Measurements from ENCODE around the gene FHOD3. TPM values are rescaled to one million over a fixed set of nuclear protein-coding genes. Genes with fewer than 3 reads are reported as not detected.

The FHOD3 gene
- total and polyA plus RNA-seq, 2 of the 13 experiments (the other 11 are each of a cell fraction or from before 2014, with no cell fraction given), result 0.07 TPM; not detected in 1

GRCh38 chr18:36493349-36494159, 196.0 kb downstream of the FHOD3 start (continued):
- peak in 1 of 2 experiments; percentile 41; a peak in 1 of 4 replicates for TF ChIP-seq ATF4 (CRISPR knock-in tag; IDR thresholded peaks at IDR 0.05)
- TF ChIP-seq HNF4A (CRISPR knock-in tag; IDR thresholded peaks at IDR 0.05), result peak; percentile 87
- peak; percentile 74 for TF ChIP-seq ZMYM4 (CRISPR knock-in tag; IDR thresholded peaks at IDR 0.05)
- peak; percentile 81; the same call in 1 of the 2 replicates for TF ChIP-seq TRIM24 (CRISPR knock-in tag; IDR thresholded peaks at IDR 0.05)
- no peak for TF ChIP-seq KDM6A (CRISPR knock-in tag; IDR thresholded peaks at IDR 0.05; ENCODE audit: low read depth)
- no peak for TF ChIP-seq GTF2F1 (IDR thresholded peaks at IDR 0.05; ENCODE audit: low read length)
- TF ChIP-seq ZNF660 (CRISPR knock-in tag; IDR thresholded peaks at IDR 0.05; ENCODE audit: borderline replicate concordance, low read depth), result no peak
- 0 out of 2 replicates have a peak, but pooled peaks have one; percentile 44 for TF ChIP-seq WIZ (CRISPR knock-in tag; IDR thresholded peaks at IDR 0.05)
- 0 out of 2 replicates have a peak, but pooled peaks have one; percentile 26 for TF ChIP-seq SALL1 (CRISPR knock-in tag; IDR thresholded peaks at IDR 0.05)
- TF ChIP-seq ZNF557 (CRISPR knock-in tag; IDR thresholded peaks at IDR 0.05), result no peak
- no peak for TF ChIP-seq HNRNPUL1 (IDR thresholded peaks at IDR 0.05; ENCODE audit: low read depth, low read length)
- no peak for TF ChIP-seq BCL3 (CRISPR knock-in tag; IDR thresholded peaks at IDR 0.05)
- peak; percentile 42; the same call in 1 of the 2 replicates for TF ChIP-seq SPEN (CRISPR knock-in tag; IDR thresholded peaks at IDR 0.05; ENCODE audit: low read depth)
- 0 out of 2 replicates have a peak, but pooled peaks have one; percentile 56 for TF ChIP-seq HOMEZ (CRISPR knock-in tag; IDR thresholded peaks at IDR 0.05; ENCODE audit: low read depth)
- no peak for TF ChIP-seq BATF2 (CRISPR knock-in tag; IDR thresholded peaks at IDR 0.05)
- TF ChIP-seq ZNF792 (CRISPR knock-in tag; IDR thresholded peaks at IDR 0.05), result no peak
- peak; percentile 22; the same call in 1 of the 2 replicates for TF ChIP-seq FOXA3 (CRISPR knock-in tag; IDR thresholded peaks at IDR 0.05)
- TF ChIP-seq POLR2A (IDR thresholded peaks at IDR 0.05; ENCODE audit: insufficient read depth in 1 of 2, low read depth in 2 of 2, low read length in 2 of 2), result no peak
- no peak for TF ChIP-seq ZNF382 (CRISPR knock-in tag; IDR thresholded peaks at IDR 0.05; ENCODE audit: borderline replicate concordance)
- TF ChIP-seq ZFP36L1 (CRISPR knock-in tag; IDR thresholded peaks at IDR 0.05), result no peak
- TF ChIP-seq RXRA (CRISPR knock-in tag; IDR thresholded peaks at IDR 0.05), result no peak
- TF ChIP-seq HDAC1 (CRISPR knock-in tag; IDR thresholded peaks at IDR 0.05), result no peak
- no peak for TF ChIP-seq SOX6 (IDR thresholded peaks at IDR 0.05)
- peak; percentile 38 for TF ChIP-seq SOX6 (CRISPR knock-in tag; IDR thresholded peaks at IDR 0.05)
- peak; percentile 77 for TF ChIP-seq MLX (CRISPR knock-in tag; IDR thresholded peaks at IDR 0.05)
- no peak for TF ChIP-seq ONECUT2 (CRISPR knock-in tag; IDR thresholded peaks at IDR 0.05)
- peak; percentile 31; the same call in 1 of the 2 replicates for TF ChIP-seq POGZ (CRISPR knock-in tag; IDR thresholded peaks at IDR 0.05)
- no peak for TF ChIP-seq ETV5 (CRISPR knock-in tag; IDR thresholded peaks at IDR 0.05; ENCODE audit: borderline replicate concordance)

Measured in HepG2 (cell line).